Stimulated activated CD4-positive, alpha-beta T cell treated with anti-CD3 and anti-CD28 coated beads, TNF-alpha, amount 100 ng/mL, for 1 hour (primary cell): Measurements from ENCODE around the gene NRGN.

ENCODE experiments used
- DNase-seq, 3 donors: peaks; one replicate each; pipeline ENCODE4 v3.0.0-alpha.2; 2020; ENCODE audit warnings: low read depth in 3 of 3, low spot score in 1 of 3

Gene NRGN

DNA sequence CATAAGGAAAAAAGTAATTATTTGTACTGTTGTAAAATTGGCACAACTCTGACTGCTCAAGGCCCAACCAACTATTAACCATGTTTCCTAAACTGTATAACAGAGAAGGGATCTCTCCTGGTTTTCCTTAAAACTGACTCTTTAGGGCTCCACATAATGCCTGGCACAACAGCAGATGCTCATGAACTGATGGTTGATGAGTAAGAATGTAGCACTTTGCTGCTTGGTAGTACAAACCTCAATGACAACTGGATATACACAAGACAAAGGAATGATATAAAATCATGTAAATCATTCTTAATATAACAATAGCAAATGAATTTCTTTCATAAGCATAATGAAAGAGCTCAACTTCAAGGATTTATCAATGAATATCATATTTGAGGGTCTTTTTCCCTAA lies 48.8 kb downstream of the NRGN start:
- DNase-seq: no peak

DNA sequence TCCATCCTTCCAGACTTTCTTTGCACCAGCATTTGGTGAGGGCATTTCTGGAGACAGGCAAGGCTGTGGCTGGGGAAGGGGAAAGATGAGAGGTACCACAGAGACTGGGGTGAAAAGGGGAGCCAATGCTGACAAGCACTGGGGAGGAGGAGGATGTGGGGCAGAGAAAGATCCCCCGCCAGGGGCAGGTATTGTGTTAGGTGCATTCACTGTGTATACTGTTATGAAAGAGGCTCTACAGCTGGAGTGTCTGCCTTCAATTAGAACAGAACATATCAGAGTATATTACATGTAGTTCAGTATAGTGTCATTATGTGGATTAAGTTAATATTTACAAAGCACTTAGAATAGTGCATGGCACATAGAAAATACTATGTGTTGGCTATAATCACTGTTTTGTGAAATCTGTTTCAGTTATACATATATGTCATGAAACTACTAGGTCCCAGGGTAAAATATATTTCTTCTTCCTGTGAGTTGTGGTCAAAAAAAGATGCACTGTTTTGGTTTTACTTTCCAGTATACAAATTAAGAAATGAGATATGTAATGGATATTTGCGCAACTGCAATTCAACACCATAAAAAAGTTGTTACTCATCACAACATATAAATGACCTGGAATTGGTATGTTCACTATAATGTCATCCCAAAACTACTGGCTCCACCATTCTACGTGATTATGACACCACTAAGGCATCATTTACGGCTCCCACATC lies 52.0 kb downstream of the NRGN start:
- no peak for DNase-seq

DNA sequence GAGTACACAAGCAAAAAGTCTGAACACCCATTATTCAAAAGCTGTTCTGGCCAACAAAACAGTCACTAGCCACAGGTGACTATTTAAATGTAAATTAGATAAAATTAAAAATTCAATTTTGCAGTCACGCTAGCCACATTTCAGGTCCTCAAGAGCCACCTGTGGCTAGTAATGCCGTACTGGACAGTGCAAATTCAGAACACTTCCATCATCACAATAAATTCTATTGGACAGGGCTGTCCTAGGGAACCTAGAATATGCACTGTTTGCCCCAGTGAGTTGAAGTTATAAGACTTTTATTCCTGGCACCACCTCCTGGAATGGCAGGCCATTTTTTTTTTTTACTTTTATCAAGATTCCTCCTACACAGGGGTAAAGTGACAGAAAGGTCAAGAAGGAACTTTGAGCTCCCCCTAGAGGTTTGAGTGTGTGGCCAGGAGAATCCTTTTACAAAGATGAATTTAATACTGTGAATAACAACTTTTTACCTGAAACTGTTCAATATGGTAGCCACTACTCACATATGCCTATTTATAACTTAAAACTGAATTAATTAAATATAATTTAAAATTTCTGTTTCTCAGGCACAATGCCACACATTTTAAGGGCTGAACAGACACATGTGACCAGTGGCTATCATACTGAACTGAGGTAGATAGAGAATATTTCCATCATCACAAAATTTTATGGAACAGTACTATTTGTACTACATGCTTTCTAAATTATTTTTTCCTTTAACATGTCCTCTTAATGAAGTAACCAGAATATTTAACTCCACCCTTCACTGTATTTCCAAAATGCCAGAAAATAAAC lies 53.9 kb downstream of the NRGN start:
- DNase-seq: no peak

DNA sequence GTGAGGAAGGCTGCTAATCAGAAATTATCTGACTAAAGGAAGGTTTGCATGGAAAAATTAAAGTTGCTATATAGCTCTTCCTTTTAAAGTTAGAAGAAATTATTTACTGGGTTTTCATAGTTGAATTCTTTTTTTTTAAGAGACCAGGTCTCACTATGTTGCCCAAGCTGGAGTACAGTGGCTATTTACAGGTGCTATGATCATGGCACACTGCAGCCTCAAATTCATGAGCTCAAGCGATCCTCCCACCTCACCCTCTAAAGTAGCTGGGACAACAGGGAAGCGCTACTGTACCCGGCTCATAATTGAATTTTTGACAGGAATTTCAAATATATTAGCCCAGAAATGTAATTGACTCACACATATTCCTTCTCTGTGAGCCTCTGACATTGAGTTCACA lies 56.6 kb downstream of the NRGN start:
- DNase-seq: no peak
